HUES6 (cell line): ENCODE data around the gene CDC37.
A peak's percentile ranks its signal among the peaks of the same experiment; 100 is the strongest.
"Not testable (repeated sequence)": the region's sequence is repeated elsewhere in the genome, so short reads cannot be mapped to it uniquely, and the experiment has no call there.

Source experiments
- H3K27ac ChIP-seq: 2 replicates; pipeline ENCODE4 v1.7.0; 2013; ENCODE audit warnings: low read depth, mild to moderate bottlenecking, low read length, inconsistent platforms
- H3K27me3 ChIP-seq: 2 replicates; pipeline ENCODE4 v1.6.1; 2013; ENCODE audit warnings: low read length; ENCODE audit not compliant: control insufficient read depth, insufficient read depth
- H3K36me3 ChIP-seq: 2 replicates; pipeline ENCODE4 v1.6.1; 2013; ENCODE audit warnings: low read length; ENCODE audit not compliant: control insufficient read depth, insufficient read depth
- H3K4me1 ChIP-seq: 2 replicates; pipeline ENCODE4 v1.6.1; 2013; ENCODE audit warnings: low read length; ENCODE audit not compliant: control insufficient read depth, insufficient read depth
- H3K4me3 ChIP-seq: 2 replicates; pipeline ENCODE4 v1.5.1; 2013; ENCODE audit warnings: low read depth, low read length
- H3K9ac ChIP-seq: one replicate; pipeline ENCODE4 v1.6.1; 2013; ENCODE audit warnings: mild to moderate bottlenecking, low read length
- H3K9me3 ChIP-seq: 2 replicates; pipeline ENCODE4 v1.6.1; 2013; ENCODE audit warnings: low read depth, low read length; ENCODE audit not compliant: control insufficient read depth, insufficient read depth

Gene CDC37

GRCh38 chr19:10389863-10390262, 13.5 kb downstream of the CDC37 start:
- Histone ChIP-seq H3K9me3 (no peaks in the 10 kb centered on the region), H3K27ac (no peak overlapping the region), H3K36me3 (peaks cover 34% of the 10 kb centered on the region), H3K4me1 (no peaks in the 10 kb centered on the region), H3K4me3 (no peak overlapping the region), H3K9ac (no peak overlapping the region), H3K27me3 (no peaks in the 10 kb centered on the region)

GRCh38 chr19:10388957-10389356, 14.4 kb downstream of the CDC37 start:
- no peak overlapping the region for H3K27ac ChIP-seq
- no peaks in the 10 kb centered on the region for H3K9me3 ChIP-seq

GRCh38 chr19:10384580-10384979, 18.8 kb downstream of the CDC37 start:
- Histone ChIP-seq H3K36me3 (no peaks in the 10 kb centered on the region), H3K4me3 (no peak overlapping the region), H3K9ac (no peak overlapping the region), H3K27ac (no peak overlapping the region), H3K27me3 (no peaks in the 10 kb centered on the region), H3K9me3 (no peaks in the 10 kb centered on the region), H3K4me1 (peaks cover 7% of the 10 kb centered on the region; the same call in 1 of the 2 replicates)

More at GRCh38 chr19:10388957-10389356, 14.4 kb downstream of the CDC37 start:
- Histone ChIP-seq H3K27me3 (no peaks in the 10 kb centered on the region), H3K4me1 (no peaks in the 10 kb centered on the region), H3K4me3 (no peak overlapping the region), H3K36me3 (peaks cover 25% of the 10 kb centered on the region), H3K9ac (no peak overlapping the region)

GRCh38 chr19:10383223-10383499, 20.2 kb downstream of the CDC37 start:
- not testable (repeated sequence) for H3K4me3 ChIP-seq, H3K27me3 ChIP-seq, H3K27ac ChIP-seq, H3K9ac ChIP-seq, H3K9me3 ChIP-seq, H3K4me1 ChIP-seq, H3K36me3 ChIP-seq

GRCh38 chr19:10380313-10381102, 22.8 kb downstream of the CDC37 start, which contains the start of gene TYK2:
TYK2 (minus strand) TSS chr19:10380572; CDS start chr19:10378406, 2,166 bp downstream.
- peak within 1 kb of the TSS; percentile 77 for H3K4me3 ChIP-seq
- peaks cover 13% of the 10 kb centered on the region for H3K36me3 ChIP-seq
- H3K27me3 ChIP-seq, result no peaks in the 10 kb centered on the region
- H3K27ac ChIP-seq, result no peak within 1 kb of the TSS
- peaks cover 8% of the 10 kb centered on the region; the same call in 1 of the 2 replicates for H3K4me1 ChIP-seq
- H3K9me3 ChIP-seq, result no peaks in the 10 kb centered on the region
- H3K9ac ChIP-seq, result peak within 1 kb of the TSS; percentile 86

- H3K27ac ChIP-seq, result no peak overlapping the region
- no peaks in the 10 kb centered on the region for H3K27me3 ChIP-seq
- H3K4me3 ChIP-seq, result peak overlapping the region; percentile 77
- peak overlapping the region; percentile 49 for H3K9ac ChIP-seq
- H3K36me3 ChIP-seq, result peaks cover 16% of the 10 kb centered on the region
- H3K4me1 ChIP-seq, result peaks cover 8% of the 10 kb centered on the region; the same call in 1 of the 2 replicates
- no peaks in the 10 kb centered on the region for H3K9me3 ChIP-seq
These were observed 23.4 kb downstream of the CDC37 start for GRCh38 chr19:10379880-10380312.

GRCh38 chr19:10378124-10378523, 25.2 kb downstream of the CDC37 start:
- no peak overlapping the region for H3K9ac ChIP-seq
- H3K36me3 ChIP-seq, result peaks cover 20% of the 10 kb centered on the region
- no peak overlapping the region for H3K27ac ChIP-seq
- no peaks in the 10 kb centered on the region for H3K27me3 ChIP-seq
- no peak overlapping the region for H3K4me3 ChIP-seq
- no peaks in the 10 kb centered on the region for H3K9me3 ChIP-seq
- peaks cover 8% of the 10 kb centered on the region; the same call in 1 of the 2 replicates for H3K4me1 ChIP-seq

- H3K4me3 ChIP-seq, H3K27me3 ChIP-seq, H3K4me1 ChIP-seq, H3K9me3 ChIP-seq, H3K9ac ChIP-seq, H3K27ac ChIP-seq: not testable (repeated sequence)
- peaks cover 20% of the 10 kb centered on the region for H3K36me3 ChIP-seq
These were observed 26.2 kb downstream of the CDC37 start for GRCh38 chr19:10377140-10377640.

GRCh38 chr19:10374931-10375330, 28.4 kb downstream of the CDC37 start:
- Histone ChIP-seq H3K27me3 (no peaks in the 10 kb centered on the region), H3K4me3 (no peak overlapping the region), H3K9ac (no peak overlapping the region), H3K27ac (no peak overlapping the region), H3K4me1 (0 out of 2 replicates have a peak, but pooled peaks cover 5% of the 10 kb centered on the region), H3K9me3 (no peaks in the 10 kb centered on the region), H3K36me3 (peaks cover 23% of the 10 kb centered on the region)

- H3K4me1 ChIP-seq, result no peaks in the 10 kb centered on the region
- no peaks in the 10 kb centered on the region for H3K27me3 ChIP-seq
- H3K27ac ChIP-seq, result no peak overlapping the region
- H3K4me3 ChIP-seq, result no peak overlapping the region
- H3K36me3 ChIP-seq, result peaks cover 24% of the 10 kb centered on the region
- H3K9ac ChIP-seq, result no peak overlapping the region
- H3K9me3 ChIP-seq, result no peaks in the 10 kb centered on the region
These were observed 30.7 kb downstream of the CDC37 start for GRCh38 chr19:10372690-10373089.

- no peaks in the 10 kb centered on the region for H3K4me1 ChIP-seq
- peaks cover 46% of the 10 kb centered on the region for H3K36me3 ChIP-seq
- no peaks in the 10 kb centered on the region for H3K27me3 ChIP-seq
- no peak overlapping the region for H3K9ac ChIP-seq
- no peak overlapping the region for H3K4me3 ChIP-seq
- no peak overlapping the region for H3K27ac ChIP-seq
- H3K9me3 ChIP-seq, result no peaks in the 10 kb centered on the region
These were observed 35.1 kb downstream of the CDC37 start for GRCh38 chr19:10368101-10368803.
